Stimulated activated naive B cell treated with anti-CD40 and anti-IgM and Interleukin-4, amounts not matched to agents 10 μg/mL and 1 μg/mL and 100 μg/mL, for 72 hours (primary cell): Measurements from ENCODE around the gene SF3A1.
"Not testable (repeated sequence)": the region's sequence is repeated elsewhere in the genome, so short reads cannot be mapped to it uniquely, and the experiment has no call there.

Source experiments
- ATAC-seq, 2 donors: fragments of 150-1000 bp; cut with Tn5 transposase; replicated peaks; 2 replicates each; pipeline ENCODE4 v1.10.0; 2021; ENCODE audit warnings: moderate library complexity in 1 of 2
- DNase-seq: peaks from one replicate; pipeline ENCODE4 v3.0.0; 2021
- H3K27ac Mint-ChIP-seq: one replicate; pipeline ENCODE4 v1.8.0; 2022; ENCODE audit warnings: mild to moderate bottlenecking, mixed read lengths
- H3K27me3 Mint-ChIP-seq, 2 donors: one replicate each; pipeline ENCODE4 v1.8.0; 2022; ENCODE audit warnings: mixed read lengths in 2 of 2
- H3K36me3 Mint-ChIP-seq, 2 donors: one replicate each; pipeline ENCODE4 v1.8.0; 2022; ENCODE audit warnings: mixed read lengths in 2 of 2, mild to moderate bottlenecking in 1 of 2
- H3K4me1 Mint-ChIP-seq, 2 donors: one replicate each; pipeline ENCODE4 v1.8.0; 2022; ENCODE audit warnings: mixed read lengths in 2 of 2, mild to moderate bottlenecking in 1 of 2
- H3K4me3 Mint-ChIP-seq, 2 donors: one replicate each; pipeline ENCODE4 v1.8.0; 2022; ENCODE audit warnings: mild to moderate bottlenecking in 2 of 2, mixed read lengths in 2 of 2, moderate library complexity in 1 of 2
- H3K9me3 Mint-ChIP-seq, 2 donors: one replicate each; pipeline ENCODE4 v1.8.0; 2022; ENCODE audit warnings: mixed read lengths in 2 of 2, mild to moderate bottlenecking in 1 of 2

SF3A1 gene, protein sequence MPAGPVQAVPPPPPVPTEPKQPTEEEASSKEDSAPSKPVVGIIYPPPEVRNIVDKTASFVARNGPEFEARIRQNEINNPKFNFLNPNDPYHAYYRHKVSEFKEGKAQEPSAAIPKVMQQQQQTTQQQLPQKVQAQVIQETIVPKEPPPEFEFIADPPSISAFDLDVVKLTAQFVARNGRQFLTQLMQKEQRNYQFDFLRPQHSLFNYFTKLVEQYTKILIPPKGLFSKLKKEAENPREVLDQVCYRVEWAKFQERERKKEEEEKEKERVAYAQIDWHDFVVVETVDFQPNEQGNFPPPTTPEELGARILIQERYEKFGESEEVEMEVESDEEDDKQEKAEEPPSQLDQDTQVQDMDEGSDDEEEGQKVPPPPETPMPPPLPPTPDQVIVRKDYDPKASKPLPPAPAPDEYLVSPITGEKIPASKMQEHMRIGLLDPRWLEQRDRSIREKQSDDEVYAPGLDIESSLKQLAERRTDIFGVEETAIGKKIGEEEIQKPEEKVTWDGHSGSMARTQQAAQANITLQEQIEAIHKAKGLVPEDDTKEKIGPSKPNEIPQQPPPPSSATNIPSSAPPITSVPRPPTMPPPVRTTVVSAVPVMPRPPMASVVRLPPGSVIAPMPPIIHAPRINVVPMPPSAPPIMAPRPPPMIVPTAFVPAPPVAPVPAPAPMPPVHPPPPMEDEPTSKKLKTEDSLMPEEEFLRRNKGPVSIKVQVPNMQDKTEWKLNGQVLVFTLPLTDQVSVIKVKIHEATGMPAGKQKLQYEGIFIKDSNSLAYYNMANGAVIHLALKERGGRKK

DNA sequence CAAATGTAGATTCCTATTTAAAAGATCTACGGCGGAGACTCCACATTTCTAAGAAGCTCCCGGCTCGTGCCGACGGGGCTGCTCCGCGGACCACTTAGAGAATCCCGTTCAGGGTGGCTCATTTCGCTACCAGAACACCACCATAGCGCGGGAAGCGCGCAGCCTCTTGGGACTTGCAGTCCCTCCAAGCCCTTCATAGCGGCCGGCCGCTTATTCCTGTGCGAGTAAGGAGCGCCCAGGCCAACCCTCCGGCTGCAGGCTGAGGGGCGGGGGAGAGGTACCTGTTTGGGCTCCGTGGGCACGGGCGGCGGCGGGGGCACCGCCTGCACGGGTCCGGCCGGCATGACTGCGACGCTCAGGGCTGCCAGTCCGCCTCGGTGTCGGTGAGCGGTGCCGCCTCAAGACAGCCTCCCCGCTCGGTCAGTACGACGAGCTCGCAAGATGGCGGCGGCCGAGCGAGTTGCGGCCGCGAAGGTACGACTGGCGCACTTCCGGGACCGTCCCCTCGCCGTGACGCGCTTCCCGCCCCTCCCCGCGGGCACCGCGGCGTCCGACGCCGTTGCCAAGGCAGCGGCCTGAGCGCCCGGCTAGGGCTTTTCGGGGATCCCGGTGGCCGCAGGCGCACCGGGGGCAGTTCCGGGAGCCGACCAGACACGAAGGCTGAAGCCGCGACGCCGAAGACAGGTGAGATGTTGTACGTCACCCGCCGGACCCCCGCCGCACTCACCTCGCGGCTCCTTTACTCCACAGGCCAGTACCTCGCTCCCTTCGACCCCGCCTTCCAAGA is at the start of gene SF3A1, which contains the start of gene CCDC157:
SF3A1 (minus strand) TSS at position 446 of the 787 bp plus-strand sequence; CDS start at position 344, 102 bp downstream.
CCDC157 (plus strand) TSS at position 559 of the 787 bp plus-strand sequence. CDS start 8,994 bp downstream, outside the sequence.
- peak; percentile 93 to 94 for ATAC-seq
- Mint-ChIP-seq H3K4me3 (peak within 1 kb of the TSS; percentile 88 to 92), H3K36me3 (peaks cover 21 to 33% of the 10 kb centered on the region in 2 donors), H3K27me3 (peaks cover 4 to 7% of the 10 kb centered on the region in 2 donors), H3K27ac (peak within 1 kb of the TSS; percentile 96), H3K4me1 (peaks cover 31 to 48% of the 10 kb centered on the region in 2 donors), H3K9me3 (no peaks in the 10 kb centered on the region)
- DNase-seq: peak; percentile 83

DNA sequence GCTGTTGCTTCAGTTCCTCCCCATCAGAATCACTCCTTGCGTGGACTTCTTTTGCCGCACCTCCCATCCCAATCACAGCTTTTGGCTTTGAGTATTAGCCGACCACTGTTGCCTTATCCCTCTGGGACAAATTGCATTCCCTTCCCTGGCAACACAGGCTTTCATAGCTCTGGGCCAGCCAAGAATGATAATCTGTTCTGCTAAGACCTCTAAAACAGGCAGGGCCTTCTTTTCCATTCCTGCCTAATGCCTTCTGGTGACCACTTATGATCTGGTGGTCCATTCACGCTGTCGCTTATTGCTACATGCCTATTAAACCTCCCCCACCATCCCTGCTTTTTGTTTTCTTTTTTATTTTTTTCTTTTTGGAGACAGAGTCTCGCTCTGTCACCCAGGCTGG is 49.7 kb upstream of the SF3A1 start:
- H3K27ac Mint-ChIP-seq: no peak overlapping the region
- no peak overlapping the region for H3K4me3 Mint-ChIP-seq
- DNase-seq: no peak
- H3K4me1 Mint-ChIP-seq: peaks cover 0 to 6% of the 10 kb centered on the region in 2 donors
- no peak for ATAC-seq
- H3K9me3 Mint-ChIP-seq: no peaks in the 10 kb centered on the region
- H3K36me3 Mint-ChIP-seq: peaks cover 1 to 11% of the 10 kb centered on the region in 2 donors
- no peaks in the 10 kb centered on the region for H3K27me3 Mint-ChIP-seq

DNA sequence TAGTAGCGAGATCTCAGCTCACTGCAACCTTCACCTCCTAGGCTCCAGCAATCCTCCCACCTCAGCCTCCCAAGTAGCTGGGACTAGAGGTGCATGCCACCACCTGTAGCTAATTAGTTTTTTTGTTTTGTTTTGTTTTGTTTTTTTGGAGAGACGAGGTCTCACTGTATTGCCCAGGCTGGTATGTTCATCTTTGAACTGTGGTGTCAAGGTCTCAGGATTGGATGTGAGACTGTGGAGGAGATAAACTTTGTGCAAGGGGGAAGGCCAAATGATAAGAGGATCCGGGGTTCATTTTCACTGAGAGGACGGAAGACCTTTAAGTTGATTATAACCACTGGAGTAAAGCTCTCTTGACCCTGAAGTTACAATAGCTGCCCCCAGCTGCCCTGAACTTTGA is 49.0 kb upstream of the SF3A1 start:
- Mint-ChIP-seq H3K27ac (no peak overlapping the region), H3K36me3 (peaks cover 1 to 11% of the 10 kb centered on the region in 2 donors), H3K4me1 (peaks cover 0 to 6% of the 10 kb centered on the region in 2 donors)

DNA sequence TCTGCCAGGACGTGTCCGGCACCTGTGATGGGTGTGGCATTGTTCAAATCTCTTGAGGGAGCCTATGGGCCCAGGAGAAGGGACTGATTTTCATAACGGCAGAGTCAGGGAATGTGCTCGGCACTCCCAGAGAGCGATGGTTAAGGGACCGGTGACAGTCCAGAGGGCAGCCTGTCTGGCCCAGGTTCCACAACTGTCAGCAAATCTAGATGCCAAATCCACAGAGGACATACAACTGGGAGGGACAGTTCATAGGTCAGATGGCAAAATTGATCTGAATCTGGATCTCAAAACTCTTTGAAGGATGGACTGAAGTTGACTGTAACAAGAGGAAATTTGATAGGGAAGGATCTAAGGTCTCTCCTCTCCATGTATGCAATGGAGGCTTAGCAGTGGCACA is 47.6 kb upstream of the SF3A1 start:
- Mint-ChIP-seq H3K27me3 (no peaks in the 10 kb centered on the region), H3K9me3 (no peaks in the 10 kb centered on the region), H3K4me1 (peaks cover 0 to 6% of the 10 kb centered on the region in 2 donors), H3K27ac (no peak overlapping the region), H3K4me3 (no peak overlapping the region), H3K36me3 (peaks cover 1 to 8% of the 10 kb centered on the region in 2 donors)
- DNase-seq (no peak), ATAC-seq (no peak)

More for the DNA sequence above, 49.0 kb upstream of the SF3A1 start:
- H3K27me3 Mint-ChIP-seq: no peaks in the 10 kb centered on the region
- H3K9me3 Mint-ChIP-seq: no peaks in the 10 kb centered on the region
- ATAC-seq (no peak), DNase-seq (no peak)
- H3K4me3 Mint-ChIP-seq: no peak overlapping the region

DNA sequence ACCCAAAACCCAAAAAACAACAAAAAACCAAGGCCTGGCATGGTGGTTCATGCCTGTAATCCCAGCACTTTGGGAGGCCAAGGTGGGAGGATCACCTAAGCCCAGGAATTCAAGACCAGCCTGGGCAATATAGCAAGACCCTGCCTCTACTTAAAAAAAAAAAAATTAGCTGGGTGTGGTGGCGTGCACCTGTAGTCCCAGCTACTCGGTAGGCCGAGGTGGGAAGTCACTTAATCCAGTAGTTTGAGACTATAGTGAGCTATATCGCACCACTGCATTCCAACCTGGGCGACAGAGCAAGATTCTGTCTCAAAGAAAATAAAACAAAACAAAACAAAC is 46.0 kb upstream of the SF3A1 start:
- H3K9me3 Mint-ChIP-seq, H3K4me3 Mint-ChIP-seq, ATAC-seq, DNase-seq, H3K27ac Mint-ChIP-seq, H3K36me3 Mint-ChIP-seq: not testable (repeated sequence)
- peaks cover 14 to 15% of the 10 kb centered on the region in 2 donors for H3K27me3 Mint-ChIP-seq
- H3K4me1 Mint-ChIP-seq: peaks cover under 1 to 12% of the 10 kb centered on the region in 2 donors

DNA sequence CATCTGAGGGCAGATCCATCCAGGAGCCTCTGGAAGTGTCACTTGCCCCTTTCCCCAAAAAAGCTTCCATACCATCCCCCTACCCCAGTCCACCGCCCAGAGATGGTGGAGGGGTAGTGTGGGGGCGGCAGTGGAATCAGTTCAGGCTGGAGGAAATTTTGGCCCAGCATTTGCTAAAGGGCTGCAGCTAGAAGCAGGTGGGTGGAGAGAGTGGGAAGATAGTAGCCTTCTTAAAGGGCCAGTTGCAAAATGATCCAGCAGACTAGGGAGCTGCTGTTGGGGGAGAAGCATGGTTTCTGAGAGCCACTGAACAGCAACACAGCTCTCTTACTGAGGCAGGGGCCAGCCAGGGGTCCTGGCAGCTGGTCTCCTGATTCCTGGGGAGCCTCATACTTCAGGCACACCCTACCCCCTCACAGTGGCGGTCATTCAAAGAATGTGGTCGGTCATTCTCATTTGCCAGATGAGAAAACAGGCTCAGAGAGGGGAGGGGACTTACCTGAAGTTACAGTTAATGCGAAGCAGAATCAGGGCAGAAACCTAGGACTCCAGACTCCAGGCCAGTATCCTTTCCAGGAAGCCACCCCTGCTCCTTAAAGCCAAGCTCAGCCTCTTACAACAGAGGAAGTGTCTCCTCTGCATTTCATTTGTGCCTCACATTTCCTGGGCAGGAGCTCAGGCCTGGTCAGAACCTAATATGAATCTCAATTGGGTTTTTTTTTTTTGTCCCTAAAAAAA is 45.5 kb upstream of the SF3A1 start:
- Mint-ChIP-seq H3K4me3 (no peak overlapping the region), H3K36me3 (peaks cover 1 to 6% of the 10 kb centered on the region in 2 donors), H3K9me3 (no peaks in the 10 kb centered on the region), H3K27ac (no peak overlapping the region), H3K4me1 (peaks cover 3 to 16% of the 10 kb centered on the region in 2 donors), H3K27me3 (peaks cover 18 to 21% of the 10 kb centered on the region in 2 donors)
- DNase-seq (no peak), ATAC-seq (no peak)

DNA sequence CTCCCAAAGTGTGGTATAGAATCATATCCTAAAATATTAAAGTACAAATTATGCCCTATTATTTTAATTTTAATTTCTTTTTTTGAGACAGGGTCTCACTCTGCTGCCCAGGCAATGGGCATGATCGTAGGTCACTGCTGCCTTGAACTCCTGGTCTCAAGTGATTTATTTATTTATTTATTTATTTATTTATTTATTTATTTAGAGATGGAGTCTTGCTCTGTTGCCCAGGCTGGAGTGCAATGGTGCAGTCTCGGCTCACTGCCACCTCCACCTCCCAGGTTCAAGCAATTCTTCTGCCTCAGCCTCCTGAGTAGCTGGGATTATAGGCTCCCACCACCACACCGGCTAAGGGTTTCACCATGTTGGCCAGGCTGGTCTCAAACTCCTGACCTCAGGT is 44.3 kb upstream of the SF3A1 start:
- H3K36me3 Mint-ChIP-seq, H3K9me3 Mint-ChIP-seq, DNase-seq, H3K4me3 Mint-ChIP-seq, H3K27ac Mint-ChIP-seq, ATAC-seq: not testable (repeated sequence)
- H3K27me3 Mint-ChIP-seq: peaks cover 28 to 32% of the 10 kb centered on the region in 2 donors
- H3K4me1 Mint-ChIP-seq: peaks cover 10 to 27% of the 10 kb centered on the region in 2 donors

DNA sequence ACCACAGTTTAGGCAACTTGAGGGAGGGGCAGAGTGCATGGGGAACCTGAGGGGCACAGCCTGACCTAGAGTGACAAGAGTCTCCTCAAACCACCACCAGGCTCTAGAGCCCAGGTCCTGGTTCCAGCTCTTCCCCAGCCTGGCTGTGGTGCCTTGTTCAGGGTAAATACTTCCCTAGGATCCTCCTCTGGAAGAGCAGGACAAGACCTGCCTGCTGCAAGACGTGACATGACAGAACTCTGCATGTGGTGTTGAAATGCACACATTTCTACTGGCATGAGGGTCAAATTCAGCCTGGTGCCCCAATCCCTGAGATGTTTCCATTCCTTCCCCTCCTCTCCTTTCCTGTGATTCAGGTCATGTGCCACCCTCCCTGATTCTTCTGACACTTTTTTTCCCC is 43.5 kb upstream of the SF3A1 start:
- ATAC-seq: no peak
- Mint-ChIP-seq H3K27me3 (peaks cover 34 to 41% of the 10 kb centered on the region in 2 donors), H3K4me3 (no peak overlapping the region), H3K27ac (no peak overlapping the region), H3K36me3 (peaks cover 0 to 3% of the 10 kb centered on the region in 2 donors), H3K9me3 (no peaks in the 10 kb centered on the region), H3K4me1 (peaks cover 10 to 27% of the 10 kb centered on the region in 2 donors)
- DNase-seq: no peak

DNA sequence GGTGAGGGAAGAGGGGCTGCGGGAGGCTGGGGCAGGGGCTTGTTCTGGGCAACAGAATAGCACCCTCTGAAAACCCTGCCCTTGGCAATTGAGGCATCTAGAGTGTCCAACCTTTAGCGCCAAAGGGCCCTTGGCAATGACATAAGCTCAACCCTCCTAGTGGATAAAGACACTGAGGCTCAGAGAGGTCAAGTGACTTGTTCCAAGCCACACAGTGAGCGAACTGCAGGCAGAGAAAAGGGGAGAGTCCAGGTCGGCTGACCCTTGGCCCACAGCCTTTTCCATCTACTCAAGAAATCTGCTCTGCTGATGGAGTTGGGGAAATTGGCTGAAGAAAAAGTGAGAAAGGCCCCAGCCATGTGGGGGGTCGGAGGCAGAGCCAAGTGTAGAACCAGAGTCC is 43.0 kb upstream of the SF3A1 start:
- peaks cover 10 to 27% of the 10 kb centered on the region in 2 donors for H3K4me1 Mint-ChIP-seq
- peaks cover 34 to 41% of the 10 kb centered on the region in 2 donors for H3K27me3 Mint-ChIP-seq
- no peak for ATAC-seq
- peaks cover 0 to 3% of the 10 kb centered on the region in 2 donors for H3K36me3 Mint-ChIP-seq
- no peaks in the 10 kb centered on the region for H3K9me3 Mint-ChIP-seq
- H3K27ac Mint-ChIP-seq: no peak overlapping the region
- no peak for DNase-seq
- no peak overlapping the region for H3K4me3 Mint-ChIP-seq

DNA sequence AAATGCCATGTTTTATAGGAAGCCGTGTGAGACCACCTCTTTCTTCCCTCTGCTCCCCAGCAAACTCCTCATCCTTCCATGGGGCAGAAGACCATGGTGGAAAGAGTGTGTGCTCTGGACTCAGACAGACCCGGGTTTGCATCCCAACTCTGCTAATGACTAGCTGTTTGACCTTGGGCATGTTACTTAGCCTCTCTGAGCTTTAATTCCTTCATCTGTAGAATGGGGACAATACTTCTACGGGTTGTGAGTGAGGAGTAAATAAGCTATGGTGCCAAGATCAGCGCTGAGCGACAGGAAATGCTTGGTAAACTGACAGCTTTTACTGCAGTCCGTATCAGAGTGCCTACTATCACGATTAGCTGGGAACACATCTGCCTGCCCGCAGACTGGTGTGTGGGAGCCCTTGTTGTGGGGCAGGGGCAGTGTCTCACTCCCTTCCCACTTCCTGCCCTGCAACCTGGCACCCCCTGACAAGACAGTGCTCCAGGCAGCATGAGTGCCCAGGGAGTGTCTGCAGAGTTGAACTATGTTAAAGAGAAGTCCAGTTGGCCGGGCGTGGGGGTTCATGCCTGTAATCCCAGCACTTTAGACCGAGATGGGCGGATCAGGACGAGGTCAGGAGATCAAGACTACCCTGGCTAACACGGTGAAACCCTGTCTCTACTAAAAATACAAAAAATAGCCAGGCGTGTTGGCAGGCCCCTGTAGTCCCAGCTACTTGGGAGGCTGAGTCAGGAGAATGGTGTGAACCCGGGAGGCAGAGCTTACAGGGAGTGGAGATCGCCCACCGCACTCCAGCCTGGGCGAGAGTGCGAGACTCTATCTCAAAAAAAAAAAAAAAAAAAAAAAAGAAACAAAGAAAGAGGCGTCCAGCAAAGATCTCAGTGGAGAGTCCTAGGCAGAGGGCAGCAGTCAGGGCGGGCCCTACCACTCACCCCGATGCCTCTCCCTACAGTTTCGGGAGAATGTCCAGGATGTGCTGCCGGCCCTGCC is 42.3 kb upstream of the SF3A1 start:
- H3K4me3 Mint-ChIP-seq: peak overlapping the region in 1 of 2 donors; percentile 2
- no peak for ATAC-seq
- H3K27ac Mint-ChIP-seq: no peak overlapping the region
- DNase-seq: no peak
- H3K4me1 Mint-ChIP-seq: peaks cover 10 to 27% of the 10 kb centered on the region in 2 donors
- peaks cover 0 to 3% of the 10 kb centered on the region in 2 donors for H3K36me3 Mint-ChIP-seq
- H3K27me3 Mint-ChIP-seq: peaks cover 34 to 41% of the 10 kb centered on the region in 2 donors
- no peaks in the 10 kb centered on the region for H3K9me3 Mint-ChIP-seq

DNA sequence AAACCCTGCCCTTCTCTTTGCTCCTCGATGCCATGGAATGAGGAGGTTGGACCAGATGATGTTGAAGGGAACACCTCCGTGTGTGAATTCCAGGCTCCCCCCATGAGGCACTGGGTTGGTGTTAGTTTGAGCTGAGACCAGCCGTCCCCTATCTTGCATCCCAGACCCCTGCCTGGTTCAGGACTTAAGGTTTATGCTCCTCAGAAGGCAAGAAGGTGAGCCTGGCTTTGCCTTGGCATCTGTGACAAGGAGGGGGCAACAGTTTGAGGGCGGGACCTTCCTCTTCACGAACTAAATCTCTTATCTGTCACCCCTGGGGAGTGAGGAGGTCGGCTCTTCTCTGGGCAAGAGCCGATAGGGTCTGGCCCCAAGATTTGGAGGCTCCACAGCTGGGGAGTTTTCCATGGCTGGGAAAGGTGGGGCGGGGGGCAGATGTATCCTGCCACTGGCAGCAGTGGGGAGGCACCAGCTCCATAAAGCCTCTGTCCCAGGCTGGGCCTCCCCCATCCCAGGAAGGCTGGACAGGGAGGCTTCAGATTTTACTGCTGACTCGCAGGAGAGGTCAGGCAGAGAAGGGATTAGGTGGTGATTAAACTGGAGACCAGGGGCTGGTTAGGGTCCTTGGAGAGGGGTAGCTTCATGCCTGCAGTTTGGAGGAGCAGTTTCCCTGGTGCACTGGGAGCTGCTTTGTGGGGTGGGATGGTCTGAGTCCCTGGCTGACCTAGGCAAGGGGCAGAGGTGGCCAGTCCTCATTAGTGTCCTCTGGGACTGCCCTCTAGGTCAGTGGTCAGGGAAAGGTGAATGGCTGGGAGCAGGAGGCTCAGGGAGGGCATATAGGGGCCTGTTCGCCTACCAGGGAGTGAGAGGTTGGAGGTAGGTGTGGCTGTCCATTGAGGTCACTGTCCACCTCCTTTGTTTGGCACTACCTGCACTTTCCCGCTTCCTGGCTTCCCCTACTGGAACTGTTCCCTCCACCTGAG is 41.3 kb upstream of the SF3A1 start:
- peaks cover 0 to under 1% of the 10 kb centered on the region in 2 donors for H3K36me3 Mint-ChIP-seq
- no peak for DNase-seq
- H3K4me3 Mint-ChIP-seq: peak overlapping the region; percentile 81 to 88
- no peak overlapping the region for H3K27ac Mint-ChIP-seq
- H3K27me3 Mint-ChIP-seq: peaks cover 34 to 41% of the 10 kb centered on the region in 2 donors
- H3K4me1 Mint-ChIP-seq: peaks cover 13 to 32% of the 10 kb centered on the region in 2 donors
- peak in 1 of 2 donors; percentile 16 for ATAC-seq
- H3K9me3 Mint-ChIP-seq: no peaks in the 10 kb centered on the region
